ENCODE results near the gene KIF5B. TPM values are rescaled to one million over a fixed set of nuclear protein-coding genes. Genes with fewer than 3 reads are reported as not detected.
"Not testable (repeated sequence)": the region's sequence is repeated elsewhere in the genome, so short reads cannot be mapped to it uniquely, and the experiment has no call there.

The KIF5B gene
- total RNA-seq, 1 donor from 2014 or later: 133 TPM

GRCh38 chr10:32067931-32068330 is 11.7 kb upstream of the KIF5B start:
- ATAC-seq (ENCODE audit: poor library complexity); intact Hi-C loops (cut with DNase I); DNase-seq: not testable (repeated sequence)

GRCh38 chr10:32065856-32066255 is 9.6 kb upstream of the KIF5B start:
- DNase-seq: no peak
- ATAC-seq (ENCODE audit: poor library complexity): no peak
- intact Hi-C loops (cut with DNase I): no loop called here

GRCh38 chr10:32061440-32061839 is 5.2 kb upstream of the KIF5B start:
- DNase-seq (no peak), ATAC-seq (ENCODE audit: poor library complexity) (no peak)
- intact Hi-C loops (cut with DNase I): no loop called here

GRCh38 chr10:32060347-32060746 is 4.1 kb upstream of the KIF5B start:
- no peak for ATAC-seq (ENCODE audit: poor library complexity)
- no peak for DNase-seq
- intact Hi-C loops (cut with DNase I): no loop called here

- DNase-seq: no peak
- intact Hi-C loops (cut with DNase I): loop anchor here (10.0 kb wide), 1 partner anchor 85 kb away; no protein-coding TSS in a partner anchor
Observed at GRCh38 chr10:32059472-32059871, 3.2 kb upstream of the KIF5B start.

GRCh38 chr10:32057036-32057372 is 779 bp upstream of the KIF5B start:
- DNase-seq: no peak
- no peak for ATAC-seq (ENCODE audit: poor library complexity)
- intact Hi-C loops (cut with DNase I): loop anchor here (10.0 kb wide), 1 partner anchor 88 kb away; no protein-coding TSS in a partner anchor

More at GRCh38 chr10:32059472-32059871, 3.2 kb upstream of the KIF5B start:
- no peak for ATAC-seq (ENCODE audit: poor library complexity)

- DNase-seq (peak; percentile 78), ATAC-seq (ENCODE audit: poor library complexity) (peak; percentile 74)
- intact Hi-C loops (cut with DNase I): loop anchor here (10.0 kb wide), 1 partner anchor 89 kb away; no protein-coding TSS in a partner anchor
Observed at GRCh38 chr10:32055478-32056135, 618 bp downstream of the KIF5B start.

- DNase-seq (no peak), ATAC-seq (ENCODE audit: poor library complexity) (no peak)
- intact Hi-C loops (cut with DNase I): loop anchor here (10.0 kb wide), 1 partner anchor 91 kb away; no protein-coding TSS in a partner anchor
Observed at GRCh38 chr10:32054094-32054493, 2.1 kb downstream of the KIF5B start.

GRCh38 chr10:32053392-32053791 is 2.8 kb downstream of the KIF5B start:
- not testable (repeated sequence) for ATAC-seq (ENCODE audit: poor library complexity); DNase-seq
- intact Hi-C loops (cut with DNase I): loop anchor here (10.0 kb wide), 1 partner anchor 91 kb away; no protein-coding TSS in a partner anchor

- DNase-seq: no peak
- intact Hi-C loops (cut with DNase I): loop anchor here (10.0 kb wide), 1 partner anchor 93 kb away; no protein-coding TSS in a partner anchor
- no peak for ATAC-seq (ENCODE audit: poor library complexity)
Observed at GRCh38 chr10:32051926-32052325, 4.3 kb downstream of the KIF5B start.

GRCh38 chr10:32050177-32050576 is 6.0 kb downstream of the KIF5B start:
- DNase-seq (no peak), ATAC-seq (ENCODE audit: poor library complexity) (peak; percentile 18)
- intact Hi-C loops (cut with DNase I): loop anchor here (10.0 kb wide), 1 partner anchor 95 kb away; no protein-coding TSS in a partner anchor

- no peak for DNase-seq
- intact Hi-C loops (cut with DNase I): no loop called here
- ATAC-seq (ENCODE audit: poor library complexity): no peak
Observed at GRCh38 chr10:32049113-32049512, 7.1 kb downstream of the KIF5B start.

GRCh38 chr10:32048282-32048681 is 7.9 kb downstream of the KIF5B start:
- intact Hi-C loops (cut with DNase I): no loop called here
- no peak for DNase-seq
- ATAC-seq (ENCODE audit: poor library complexity): no peak

GRCh38 chr10:32047881-32048280 is 8.3 kb downstream of the KIF5B start:
- intact Hi-C loops (cut with DNase I): no loop called here
- ATAC-seq (ENCODE audit: poor library complexity) (no peak), DNase-seq (no peak)

- DNase-seq (no peak), ATAC-seq (ENCODE audit: poor library complexity) (no peak)
- intact Hi-C loops (cut with DNase I): no loop called here
Observed at GRCh38 chr10:32046151-32046550, 10.1 kb downstream of the KIF5B start.

GRCh38 chr10:32042730-32043129 is 13.5 kb downstream of the KIF5B start:
- DNase-seq; intact Hi-C loops (cut with DNase I); ATAC-seq (ENCODE audit: poor library complexity): not testable (repeated sequence)

- intact Hi-C loops (cut with DNase I): no loop called here
- DNase-seq: no peak
- peak; percentile 20 for ATAC-seq (ENCODE audit: poor library complexity)
Observed at GRCh38 chr10:32041290-32042028, 14.8 kb downstream of the KIF5B start.

GRCh38 chr10:32039734-32040133 is 16.5 kb downstream of the KIF5B start:
- ATAC-seq (ENCODE audit: poor library complexity): peak; percentile 82
- DNase-seq: no peak
- intact Hi-C loops (cut with DNase I): no loop called here

GRCh38 chr10:32038777-32039176 is 17.4 kb downstream of the KIF5B start:
- ATAC-seq (ENCODE audit: poor library complexity): peak; percentile 24
- no peak for DNase-seq
- intact Hi-C loops (cut with DNase I): no loop called here

- intact Hi-C loops (cut with DNase I): no loop called here
- no peak for ATAC-seq (ENCODE audit: poor library complexity)
- DNase-seq: no peak
Observed at GRCh38 chr10:32036922-32037321, 19.3 kb downstream of the KIF5B start.

All from Right ventricle myocardium superior (tissue), 1 donor.